CD4-positive, alpha-beta T cell (primary cell): ENCODE measurements around the gene OR10H4. TPM values are rescaled to one million over a fixed set of nuclear protein-coding genes. Genes with fewer than 3 reads are reported as not detected.

Experiments used
- ATAC-seq: fragments of 200-7000 bp; cut with Tn5 transposase; one replicate; pipeline ENCODE4 v1.10.0; 2022; ENCODE audit warnings: mild to moderate bottlenecking; ENCODE audit not compliant: poor library complexity
- CTCF ChIA-PET: fragments of 350-600 bp; sonication (Branson Sonifier 250); formaldehyde crosslinking; loops from one replicate; lab custom pipeline; 2021; ENCODE audit warnings: antibody characterized with exemption, inconsistent platforms; lab: Charles Lee
- POLR2A ChIA-PET: fragments of 350-600 bp; sonication (Branson Sonifier 250); formaldehyde crosslinking; loops from one replicate; lab custom pipeline; 2021; ENCODE audit warnings: antibody characterized with exemption, inconsistent platforms; lab: Charles Lee
- DNase-seq, 14 experiments: peaks; one replicate each; pipeline ENCODE4 v3.0.0-alpha.2; 2013 to 2020; ENCODE audit warnings: mixed read lengths in 2 of 14
- H3K27ac ChIP-seq, 2 donors: one replicate each; pipeline versions ENCODE4 v1.5.1 to v1.7.0; 2013; ENCODE audit warnings: low read length in 2 of 2, low read depth in 1 of 2, mild to moderate bottlenecking in 1 of 2
- H3K27me3 ChIP-seq, 2 experiments: 1 replicate in 1 of 2; 2 replicates in 1 of 2; pipeline versions ENCODE4 v1.6.1 to v1.7.0; 2013; ENCODE audit warnings: low read length in 2 of 2, control low read depth in 1 of 2, mild to moderate bottlenecking in 1 of 2, moderate library complexity in 1 of 2; ENCODE audit not compliant: insufficient read depth in 2 of 2, control insufficient read depth in 1 of 2
- H3K36me3 ChIP-seq: one replicate; pipeline ENCODE4 v1.6.1; 2013; ENCODE audit warnings: low read length, control low read depth; ENCODE audit not compliant: insufficient read depth
- H3K4me1 ChIP-seq: one replicate; pipeline ENCODE4 v1.6.1; 2013; ENCODE audit warnings: low read length, control low read depth; ENCODE audit not compliant: insufficient read depth
- H3K4me3 ChIP-seq: one replicate; pipeline ENCODE4 v1.5.1; 2013; ENCODE audit warnings: mild to moderate bottlenecking, low read length, moderate library complexity
- H3K9me3 ChIP-seq, 2 experiments: 1 replicate in 1 of 2; 2 replicates in 1 of 2; pipeline versions ENCODE4 v1.6.1 to v1.7.0; 2013; ENCODE audit warnings: low read length in 2 of 2, mild to moderate bottlenecking in 2 of 2, control low read depth in 1 of 2, moderate library complexity in 1 of 2; ENCODE audit not compliant: control insufficient read depth in 1 of 2, insufficient read depth in 1 of 2
- H3K27ac Mint-ChIP-seq: one replicate; pipeline ENCODE4 v1.8.0; 2020; ENCODE audit warnings: mixed read lengths
- H3K27me3 Mint-ChIP-seq: one replicate; pipeline ENCODE4 v1.8.0; 2021; ENCODE audit warnings: mixed read lengths
- H3K36me3 Mint-ChIP-seq: one replicate; pipeline ENCODE4 v1.8.0; 2021; ENCODE audit warnings: low read depth, mixed read lengths
- H3K4me1 Mint-ChIP-seq: one replicate; pipeline ENCODE4 v1.8.0; 2021; ENCODE audit warnings: low read depth, mixed read lengths
- H3K4me3 Mint-ChIP-seq: one replicate; pipeline ENCODE4 v1.8.0; 2020; ENCODE audit warnings: mild to moderate bottlenecking, mixed read lengths
- H3K9me3 Mint-ChIP-seq: one replicate; pipeline ENCODE4 v1.8.0; 2020; ENCODE audit warnings: mixed read lengths
- intact Hi-C, 2 experiments: fragments of 100-400 bp; cut with DNase I in 1 of 2; cut with micrococcal nuclease in 1 of 2; formaldehyde crosslinking; loops; one replicate each; pipeline versions ENCODE4 v1.15.1 to v1.9.0; 2023 to 2025; cut with DNase I, micrococcal nuclease
- total RNA-seq, 174 experiments: library from RNA in 2 of 174; stranded (reverse) in 2 of 174; gene quantifications; one replicate each; pipeline ENCODE4 v1.2.3 and lab custom pipeline; 2021 to 2026
- TF ChIP-seq, protein P1 (sequence below): fragments of 200-600 bp; IDR thresholded peaks from one replicate; pipeline ENCODE4 v1.8.0; 2022; ENCODE audit warnings: antibody characterized with exemption, mild to moderate bottlenecking

The OR10H4 gene
- total RNA-seq, 2 experiments from 2014 or later, result not detected

DNA sequence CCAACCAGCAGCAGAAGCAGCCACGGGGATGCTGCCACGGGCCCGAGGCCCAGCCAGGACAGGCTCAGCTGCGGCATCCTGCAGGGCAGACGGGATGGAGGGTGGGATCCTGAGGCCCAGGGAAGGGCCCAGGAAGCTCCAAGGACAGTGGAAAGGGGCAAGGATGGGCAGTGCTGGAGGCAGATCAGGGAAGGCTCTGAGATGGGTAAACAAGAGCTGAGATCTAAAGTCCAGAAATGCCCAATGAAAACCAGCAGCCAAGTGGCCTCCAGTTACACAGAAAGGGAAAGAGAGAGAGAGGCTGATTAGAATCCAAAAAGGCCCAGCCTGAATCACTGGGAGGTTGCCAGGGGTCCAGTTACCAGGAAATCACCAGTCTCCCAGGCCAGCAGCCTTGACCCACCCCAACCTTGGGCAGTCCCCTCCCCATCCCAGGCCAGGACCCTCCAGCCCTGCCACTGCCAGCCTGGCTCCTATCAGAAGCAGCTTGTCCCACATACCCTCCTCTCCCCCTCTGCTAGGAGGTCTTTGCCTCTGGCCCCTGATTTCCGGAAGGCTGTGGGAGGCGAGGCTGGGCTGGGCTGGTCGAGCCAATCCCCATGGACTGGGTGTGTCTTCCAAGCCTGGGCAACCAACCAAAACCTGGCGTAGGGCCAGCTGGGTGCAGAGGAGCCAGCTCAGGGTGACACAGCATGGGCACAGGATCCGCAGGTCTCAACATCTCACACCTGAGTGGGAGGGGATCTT, 14.3 kb upstream of the OR10H4 start, which contains the start of gene CYP4F11:
CYP4F11 (minus strand) TSS at position 198 of the 747 bp plus-strand sequence; CDS start at position 77, 121 bp downstream.
- no peaks in the 10 kb centered on the region for H3K4me1 Mint-ChIP-seq
- Histone ChIP-seq H3K36me3 (no peaks in the 10 kb centered on the region), H3K27me3 (peaks cover 26 to 36% of the 10 kb centered on the region in 2 experiments), H3K4me1 (no peaks in the 10 kb centered on the region), H3K27ac (no peak within 1 kb of the TSS), H3K9me3 (peaks cover 0 to 13% of the 10 kb centered on the region in 2 experiments), H3K4me3 (no peak within 1 kb of the TSS)
- no peaks in the 10 kb centered on the region for H3K9me3 Mint-ChIP-seq
- peaks cover 11% of the 10 kb centered on the region for H3K27me3 Mint-ChIP-seq
- TF ChIP-seq, protein P1, sequence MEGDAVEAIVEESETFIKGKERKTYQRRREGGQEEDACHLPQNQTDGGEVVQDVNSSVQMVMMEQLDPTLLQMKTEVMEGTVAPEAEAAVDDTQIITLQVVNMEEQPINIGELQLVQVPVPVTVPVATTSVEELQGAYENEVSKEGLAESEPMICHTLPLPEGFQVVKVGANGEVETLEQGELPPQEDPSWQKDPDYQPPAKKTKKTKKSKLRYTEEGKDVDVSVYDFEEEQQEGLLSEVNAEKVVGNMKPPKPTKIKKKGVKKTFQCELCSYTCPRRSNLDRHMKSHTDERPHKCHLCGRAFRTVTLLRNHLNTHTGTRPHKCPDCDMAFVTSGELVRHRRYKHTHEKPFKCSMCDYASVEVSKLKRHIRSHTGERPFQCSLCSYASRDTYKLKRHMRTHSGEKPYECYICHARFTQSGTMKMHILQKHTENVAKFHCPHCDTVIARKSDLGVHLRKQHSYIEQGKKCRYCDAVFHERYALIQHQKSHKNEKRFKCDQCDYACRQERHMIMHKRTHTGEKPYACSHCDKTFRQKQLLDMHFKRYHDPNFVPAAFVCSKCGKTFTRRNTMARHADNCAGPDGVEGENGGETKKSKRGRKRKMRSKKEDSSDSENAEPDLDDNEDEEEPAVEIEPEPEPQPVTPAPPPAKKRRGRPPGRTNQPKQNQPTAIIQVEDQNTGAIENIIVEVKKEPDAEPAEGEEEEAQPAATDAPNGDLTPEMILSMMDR, result no peak
- no peak within 1 kb of the TSS for H3K4me3 Mint-ChIP-seq
- no peaks in the 10 kb centered on the region for H3K36me3 Mint-ChIP-seq
- DNase-seq (no peak), ATAC-seq (no peak)
- intact Hi-C loops, result no loop called here
- no peak within 1 kb of the TSS for H3K27ac Mint-ChIP-seq
- ChIA-PET POLR2A (no interaction called here), CTCF (no interaction called here)

DNA sequence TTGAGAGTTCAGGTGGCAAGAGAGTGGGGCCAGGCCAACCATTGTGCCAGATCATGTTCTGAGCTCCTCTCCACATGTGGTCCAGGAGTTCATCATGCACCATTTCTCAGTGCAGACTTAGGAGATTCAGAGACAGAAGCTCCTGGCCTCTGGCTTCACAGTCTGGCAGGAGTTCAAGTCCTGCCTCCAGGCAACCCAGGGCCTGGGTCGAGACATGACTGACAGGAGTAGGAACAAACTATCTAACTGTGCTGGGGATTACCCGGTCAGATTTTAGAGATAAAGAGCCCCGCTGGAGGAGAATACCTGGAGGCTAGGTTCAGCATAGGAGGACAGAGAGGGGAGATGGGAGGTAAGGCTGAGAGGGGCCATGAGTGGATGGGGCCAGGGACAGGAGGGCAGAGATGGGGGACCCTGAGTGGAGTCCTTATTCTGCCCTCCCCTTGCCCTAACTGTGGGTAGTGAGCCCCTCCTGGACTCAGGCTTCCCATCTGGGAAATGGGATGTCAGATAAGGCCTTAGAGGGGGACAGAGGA, 13.6 kb upstream of the OR10H4 start:
- Histone ChIP-seq H3K4me3 (no peak overlapping the region), H3K9me3 (peaks cover 0 to 16% of the 10 kb centered on the region in 2 experiments), H3K27ac (no peak overlapping the region), H3K27me3 (peaks cover 29 to 35% of the 10 kb centered on the region in 2 experiments), H3K36me3 (no peaks in the 10 kb centered on the region), H3K4me1 (no peaks in the 10 kb centered on the region)
- intact Hi-C loops, result no loop called here
- no peaks in the 10 kb centered on the region for H3K9me3 Mint-ChIP-seq
- no peak overlapping the region for H3K4me3 Mint-ChIP-seq
- POLR2A ChIA-PET, result interaction anchor here (0.5 kb wide), 1 partner anchor 58 kb away, joined by 4 read pairs; no protein-coding TSS in a partner anchor
- no peak overlapping the region for H3K27ac Mint-ChIP-seq
- H3K36me3 Mint-ChIP-seq, result no peaks in the 10 kb centered on the region
- no peaks in the 10 kb centered on the region for H3K4me1 Mint-ChIP-seq
- H3K27me3 Mint-ChIP-seq, result peaks cover 8% of the 10 kb centered on the region
- CTCF ChIA-PET, result no interaction called here
- TF ChIP-seq, protein P1, result no peak
- DNase-seq (no peak), ATAC-seq (no peak)

DNA sequence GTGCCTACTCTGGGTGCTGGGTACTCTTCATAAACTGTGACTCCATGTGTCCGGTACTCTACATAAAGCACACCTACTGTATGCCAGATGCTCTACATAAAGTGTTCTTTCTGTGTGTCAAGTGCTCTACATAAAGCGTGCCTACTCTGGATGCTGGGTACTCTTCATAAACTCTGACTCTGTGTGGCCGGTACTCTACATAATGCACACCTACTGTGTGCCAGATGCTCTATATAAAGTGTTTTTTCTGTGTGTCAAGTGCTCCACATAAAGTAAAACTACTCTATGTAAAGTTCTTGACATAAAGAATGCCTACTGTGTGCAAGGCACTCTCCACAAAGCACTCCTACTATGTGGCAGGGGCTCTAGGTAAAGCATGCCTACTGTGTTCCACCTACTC, 12.6 kb upstream of the OR10H4 start:
- Histone ChIP-seq H3K27ac (no peak overlapping the region), H3K36me3 (no peaks in the 10 kb centered on the region), H3K9me3 (peaks cover 0 to 16% of the 10 kb centered on the region in 2 experiments), H3K27me3 (peaks cover 26 to 30% of the 10 kb centered on the region in 2 experiments), H3K4me3 (no peak overlapping the region), H3K4me1 (no peaks in the 10 kb centered on the region)
- no peak overlapping the region for H3K27ac Mint-ChIP-seq
- no peak for DNase-seq
- no peaks in the 10 kb centered on the region for H3K9me3 Mint-ChIP-seq
- H3K36me3 Mint-ChIP-seq, result no peaks in the 10 kb centered on the region
- TF ChIP-seq, protein P1, result no peak
- ChIA-PET CTCF (no interaction called here), POLR2A (no interaction called here)
- H3K4me3 Mint-ChIP-seq, result no peak overlapping the region
- H3K27me3 Mint-ChIP-seq, result peaks cover 6% of the 10 kb centered on the region
- no peaks in the 10 kb centered on the region for H3K4me1 Mint-ChIP-seq
- intact Hi-C loops, result no loop called here
- no peak for ATAC-seq
